ENCODE measurements around the gene CWC22.
"Not testable (repeated sequence)": the region's sequence is repeated elsewhere in the genome, so short reads cannot be mapped to it uniquely, and the experiment has no call there.

CWC22 gene

GRCh38 chr2:179974761-179975160, 32.3 kb downstream of the CWC22 start:
- CTCF ChIA-PET, result no interaction called here
- TF ChIP-seq TARDBP (IDR thresholded peaks at IDR 0.05) (no peak), FOXM1 (IDR thresholded peaks at IDR 0.05; ENCODE audit: borderline replicate concordance) (no peak), ZNF384 (IDR thresholded peaks at IDR 0.05) (no peak), FOXA1 (IDR thresholded peaks at IDR 0.05) (no peak), L3MBTL2 (conservative IDR thresholded peaks at IDR 0.05) (no peak)
- POLR2A ChIA-PET, result no interaction called here
- no peak for DNase-seq (ENCODE audit: extremely low spot score)

DNA sequence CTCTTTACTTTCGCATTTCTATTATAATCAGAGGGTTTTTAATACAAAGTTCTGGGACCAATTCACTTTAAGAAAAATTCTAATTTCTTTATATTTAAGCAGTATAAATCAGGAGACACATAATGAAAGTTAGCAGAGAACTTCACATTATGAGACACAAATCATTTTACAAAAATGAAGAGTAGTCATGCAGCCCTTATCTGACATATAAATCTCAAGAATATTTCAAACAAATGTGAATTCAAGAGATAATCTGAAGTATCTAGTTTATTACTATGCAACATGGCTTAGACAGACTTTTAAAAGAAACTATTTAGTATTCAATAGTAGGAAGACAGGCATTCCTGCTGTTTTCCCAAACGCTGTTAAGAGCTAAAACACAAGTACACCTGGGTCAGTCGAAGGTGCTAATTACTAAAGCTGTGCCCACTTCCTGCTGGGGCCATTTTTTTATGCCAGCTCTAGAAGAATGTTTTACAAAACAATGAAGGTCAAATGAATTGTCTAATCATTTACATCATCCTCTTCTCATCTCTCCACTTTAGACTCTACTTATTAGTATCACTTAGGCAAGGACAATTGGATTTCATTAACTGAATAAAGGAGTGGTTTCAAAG, 40.2 kb downstream of the CWC22 start:
- TF ChIP-seq SUZ12 (IDR thresholded peaks at IDR 0.05) (no peak), TARDBP (IDR thresholded peaks at IDR 0.05) (no peak), FOXA1 (IDR thresholded peaks at IDR 0.05) (no peak), FOXK2 (IDR thresholded peaks at IDR 0.05) (no peak), ARNT (IDR thresholded peaks at IDR 0.05) (no peak), FOXM1 (IDR thresholded peaks at IDR 0.05; ENCODE audit: borderline replicate concordance) (no peak), L3MBTL2 (conservative IDR thresholded peaks at IDR 0.05) (no peak), HDGF (IDR thresholded peaks at IDR 0.05; ENCODE audit: borderline replicate concordance) (no peak), LEF1 (IDR thresholded peaks at IDR 0.05; ENCODE audit: borderline replicate concordance) (no peak), NFRKB (IDR thresholded peaks at IDR 0.05) (no peak), BHLHE40 (IDR thresholded peaks at IDR 0.05; ENCODE audit: borderline replicate concordance) (no peak)
- TF ChIP-seq, protein P1, sequence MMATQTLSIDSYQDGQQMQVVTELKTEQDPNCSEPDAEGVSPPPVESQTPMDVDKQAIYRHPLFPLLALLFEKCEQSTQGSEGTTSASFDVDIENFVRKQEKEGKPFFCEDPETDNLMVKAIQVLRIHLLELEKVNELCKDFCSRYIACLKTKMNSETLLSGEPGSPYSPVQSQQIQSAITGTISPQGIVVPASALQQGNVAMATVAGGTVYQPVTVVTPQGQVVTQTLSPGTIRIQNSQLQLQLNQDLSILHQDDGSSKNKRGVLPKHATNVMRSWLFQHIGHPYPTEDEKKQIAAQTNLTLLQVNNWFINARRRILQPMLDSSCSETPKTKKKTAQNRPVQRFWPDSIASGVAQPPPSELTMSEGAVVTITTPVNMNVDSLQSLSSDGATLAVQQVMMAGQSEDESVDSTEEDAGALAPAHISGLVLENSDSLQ (IDR thresholded peaks at IDR 0.05), result no peak
- ChIA-PET CTCF (no interaction called here), POLR2A (no interaction called here)
- no peak for DNase-seq (ENCODE audit: extremely low spot score)

- CTCF ChIA-PET, result no interaction called here
- POLR2A ChIA-PET, result no interaction called here
- DNase-seq (ENCODE audit: extremely low spot score), result no peak
- TF ChIP-seq NFRKB (IDR thresholded peaks at IDR 0.05), result no peak
- TF ChIP-seq BHLHE40 (IDR thresholded peaks at IDR 0.05; ENCODE audit: borderline replicate concordance), result no peak
- TF ChIP-seq SP1 (IDR thresholded peaks at IDR 0.05), result no peak
Observed at GRCh38 chr2:179965291-179966258, 41.5 kb downstream of the CWC22 start.

- TF ChIP-seq FOXK2 (IDR thresholded peaks at IDR 0.05) (no peak), FOXA1 (IDR thresholded peaks at IDR 0.05) (no peak), NFRKB (IDR thresholded peaks at IDR 0.05) (no peak), TARDBP (IDR thresholded peaks at IDR 0.05) (no peak), SUZ12 (IDR thresholded peaks at IDR 0.05) (no peak), ARNT (IDR thresholded peaks at IDR 0.05) (no peak), FOXM1 (IDR thresholded peaks at IDR 0.05; ENCODE audit: borderline replicate concordance) (no peak), HDGF (IDR thresholded peaks at IDR 0.05; ENCODE audit: borderline replicate concordance) (no peak), L3MBTL2 (conservative IDR thresholded peaks at IDR 0.05) (no peak), LEF1 (IDR thresholded peaks at IDR 0.05; ENCODE audit: borderline replicate concordance) (no peak), ZNF384 (IDR thresholded peaks at IDR 0.05) (no peak), SP1 (IDR thresholded peaks at IDR 0.05) (no peak), CTBP1 (IDR thresholded peaks at IDR 0.05; ENCODE audit: borderline replicate concordance) (no peak), ELF4 (IDR thresholded peaks at IDR 0.05) (no peak), BHLHE40 (IDR thresholded peaks at IDR 0.05; ENCODE audit: borderline replicate concordance) (no peak)
- TF ChIP-seq, protein P1 (IDR thresholded peaks at IDR 0.05), result no peak
- DNase-seq (ENCODE audit: extremely low spot score), result no peak
- CTCF ChIA-PET, result no interaction called here
- POLR2A ChIA-PET, result no interaction called here
Observed at GRCh38 chr2:179963626-179964025, 43.5 kb downstream of the CWC22 start.

GRCh38 chr2:179958251-179958650, 48.8 kb downstream of the CWC22 start:
- POLR2A ChIA-PET; CTCF ChIA-PET; DNase-seq (ENCODE audit: extremely low spot score): not testable (repeated sequence)

DNA sequence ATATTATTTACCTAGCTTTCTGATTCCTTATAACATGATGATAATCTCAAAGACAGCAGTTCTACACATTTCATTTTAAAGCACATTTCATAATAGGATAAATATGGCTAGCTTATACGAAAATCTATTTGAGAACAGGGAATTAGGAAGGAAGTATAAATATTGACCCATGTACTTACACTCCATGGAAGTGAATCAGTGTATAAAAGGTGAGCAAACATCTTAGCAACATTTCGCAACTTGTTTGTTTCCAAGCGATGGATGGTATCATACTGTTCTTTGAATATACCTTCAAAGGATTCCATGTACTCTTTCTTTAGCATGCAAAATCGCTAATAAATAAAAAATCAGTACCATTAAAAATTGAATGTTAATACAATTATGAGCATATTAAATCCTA, 53.1 kb downstream of the CWC22 start:
- no peak for DNase-seq (ENCODE audit: extremely low spot score)
- ChIA-PET CTCF (no interaction called here), POLR2A (no interaction called here)
- no peak for TF ChIP-seq HDGF (IDR thresholded peaks at IDR 0.05; ENCODE audit: borderline replicate concordance)
- TF ChIP-seq, protein P1 (IDR thresholded peaks at IDR 0.05), result no peak
- no peak for TF ChIP-seq FOXA1 (IDR thresholded peaks at IDR 0.05)
- TF ChIP-seq CTBP1 (IDR thresholded peaks at IDR 0.05; ENCODE audit: borderline replicate concordance), result no peak
- no peak for TF ChIP-seq FOXM1 (IDR thresholded peaks at IDR 0.05; ENCODE audit: borderline replicate concordance)
- TF ChIP-seq SP1 (IDR thresholded peaks at IDR 0.05), result no peak
- TF ChIP-seq TARDBP (IDR thresholded peaks at IDR 0.05), result no peak
- TF ChIP-seq ELF4 (IDR thresholded peaks at IDR 0.05), result no peak
- no peak for TF ChIP-seq SUZ12 (IDR thresholded peaks at IDR 0.05)
- no peak for TF ChIP-seq L3MBTL2 (conservative IDR thresholded peaks at IDR 0.05)

Measured in HEK293T (cell line).